T1000 (cell line): ENCODE measurements around the gene HAUS6.
"Not testable (repeated sequence)": the region's sequence is repeated elsewhere in the genome, so short reads cannot be mapped to it uniquely, and the experiment has no call there.

Experiments
- DNase-seq: peaks from one replicate; lab custom pipeline; 2025; ENCODE audit warnings: mixed read lengths; lab: John Stamatoyannopoulos, UW

HAUS6 gene

GRCh38 chr9:19117039-19117716 is 14.5 kb upstream of the HAUS6 start:
- no peak for DNase-seq

- DNase-seq: no peak
Measured at GRCh38 chr9:19116107-19116790, 13.5 kb upstream of the HAUS6 start.

- no peak for DNase-seq
Measured at GRCh38 chr9:19114680-19115270, 12.1 kb upstream of the HAUS6 start.

- no peak for DNase-seq
Measured at GRCh38 chr9:19113964-19114679, 11.4 kb upstream of the HAUS6 start.

GRCh38 chr9:19113064-19113611 is 10.4 kb upstream of the HAUS6 start:
- not testable (repeated sequence) for DNase-seq

- DNase-seq: no peak
Measured at GRCh38 chr9:19108038-19108437, 5.3 kb upstream of the HAUS6 start.

GRCh38 chr9:19104515-19105282 is 2.0 kb upstream of the HAUS6 start:
- DNase-seq: no peak

- no peak for DNase-seq
Measured at GRCh38 chr9:19102181-19102630, 498 bp downstream of the HAUS6 start.

GRCh38 chr9:19101203-19101602 is 1.5 kb downstream of the HAUS6 start:
- DNase-seq: no peak

- not testable (repeated sequence) for DNase-seq
Measured at GRCh38 chr9:19097431-19097830, 5.3 kb downstream of the HAUS6 start.

GRCh38 chr9:19087106-19088000 is 15.4 kb downstream of the HAUS6 start:
- DNase-seq: no peak

- DNase-seq: no peak
Measured at GRCh38 chr9:19085295-19085694, 17.4 kb downstream of the HAUS6 start.

- no peak for DNase-seq
Measured at GRCh38 chr9:19074836-19075235, 27.9 kb downstream of the HAUS6 start.

- DNase-seq: no peak
Measured at GRCh38 chr9:19074229-19074628, 28.5 kb downstream of the HAUS6 start.

- DNase-seq: no peak
Measured at GRCh38 chr9:19057033-19057432, 45.7 kb downstream of the HAUS6 start.

- DNase-seq: no peak
Measured at GRCh38 chr9:19050637-19051591, 51.8 kb downstream of the HAUS6 start.

- DNase-seq: no peak
Measured at GRCh38 chr9:19049917-19050636, 52.6 kb downstream of the HAUS6 start.
